GM21737 (cell line): Measurements from ENCODE around the gene LSM8.
A peak's percentile ranks its signal among the peaks of the same experiment; 100 is the strongest.
"Not testable (repeated sequence)": the region's sequence is repeated elsewhere in the genome, so short reads cannot be mapped to it uniquely, and the experiment has no call there.

ENCODE experiments used
- ATAC-seq: cut with Tn5 transposase; IDR thresholded peaks from one replicate; pipeline ENCODE4 v1.9.1; 2021; ENCODE audit warnings: mild to moderate bottlenecking, moderate library complexity; ENCODE audit not compliant: unreplicated experiment

Gene LSM8

DNA sequence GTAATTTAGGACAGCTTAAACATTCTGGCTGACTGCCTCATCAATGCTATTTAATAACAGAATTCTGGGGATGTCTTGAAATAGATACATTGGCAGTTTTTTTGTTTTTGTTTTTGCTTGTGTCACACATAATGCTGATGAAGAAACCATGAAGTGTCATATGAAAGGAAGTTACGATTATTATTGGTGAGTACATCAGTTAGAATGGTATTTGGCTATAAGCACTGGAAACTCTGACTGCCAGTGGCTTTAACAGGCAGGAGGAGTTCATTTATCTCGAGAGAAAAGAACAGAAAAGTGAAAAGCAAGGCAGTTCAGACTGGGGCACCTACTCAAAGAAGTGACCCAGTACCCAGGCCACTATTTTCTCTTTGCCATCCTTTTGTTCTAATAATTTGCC, 18.1 kb downstream of the LSM8 start:
- ATAC-seq = no peak

GRCh38 chr7:118214051-118214832, 30.3 kb downstream of the LSM8 start:
- peak; percentile 96 for ATAC-seq

DNA sequence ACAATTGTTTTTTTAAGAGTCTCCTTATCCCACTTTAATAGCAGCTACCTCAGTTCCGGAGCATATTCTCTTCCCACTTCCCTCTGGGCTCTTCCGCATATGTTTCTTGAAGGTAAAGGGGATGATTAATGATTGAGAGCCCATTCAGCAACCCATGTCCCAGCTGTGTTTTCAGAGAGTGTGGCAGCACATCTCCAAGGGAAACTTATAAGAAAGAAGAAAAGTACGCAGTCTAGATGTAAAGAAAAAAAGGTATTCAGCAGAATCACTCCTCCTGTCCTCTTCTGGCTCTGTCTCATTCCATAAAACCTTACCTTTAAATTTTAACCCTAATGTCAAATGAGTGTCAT, 30.8 kb downstream of the LSM8 start:
- ATAC-seq = peak; percentile 9

DNA sequence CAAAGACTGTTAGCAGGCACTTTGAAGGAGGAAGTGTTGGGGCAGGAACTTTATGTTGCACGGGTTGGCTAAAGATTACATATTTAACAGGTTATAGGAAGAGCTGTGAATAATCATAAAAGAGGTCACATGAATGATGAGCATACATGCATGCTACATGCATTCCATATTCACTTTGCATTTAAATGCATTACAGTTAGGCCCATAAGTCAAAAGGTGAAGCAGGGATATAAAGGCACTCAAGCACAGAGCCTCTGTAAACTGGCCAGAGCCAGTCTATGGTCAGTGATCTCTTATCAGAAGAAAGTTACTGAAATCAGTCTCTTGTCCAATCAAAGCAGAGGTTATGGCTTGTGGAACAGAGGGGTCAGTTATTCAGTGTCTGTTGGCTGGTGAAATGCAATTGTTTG, 33.3 kb downstream of the LSM8 start:
- ATAC-seq = no peak

- no peak for ATAC-seq
These were observed 34.6 kb downstream of the LSM8 start for GRCh38 chr7:118218413-118219156.

GRCh38 chr7:118219157-118219512, 35.2 kb downstream of the LSM8 start:
- ATAC-seq = no peak

DNA sequence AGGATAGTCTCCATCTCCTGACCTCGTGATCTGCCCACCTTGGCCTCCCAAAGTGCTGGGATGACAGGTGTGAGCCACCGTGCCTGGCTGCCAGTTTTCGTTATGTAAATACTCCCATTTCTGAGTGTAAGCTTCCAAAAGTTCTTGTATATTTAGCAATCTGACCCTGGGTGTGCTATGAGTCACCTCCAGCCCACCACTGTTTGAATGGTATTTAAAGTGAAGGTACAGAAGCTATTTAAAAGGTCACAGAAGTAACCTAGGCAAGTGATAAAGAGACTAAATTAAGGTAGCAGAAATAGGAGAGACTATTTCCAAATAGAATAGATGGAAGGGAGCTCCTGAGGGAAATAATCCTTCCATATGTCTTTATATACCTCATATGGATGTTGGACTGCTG, 36.6 kb downstream of the LSM8 start:
- no peak for ATAC-seq

GRCh38 chr7:118222591-118222990, 38.6 kb downstream of the LSM8 start:
- ATAC-seq = no peak

GRCh38 chr7:118224521-118224920, 40.6 kb downstream of the LSM8 start, which contains the start of gene ANKRD7:
Gene ANKRD7 (plus strand): TSS chr7:118224704. CDS start chr7:118224831, 127 bp downstream.
- no peak for ATAC-seq

DNA sequence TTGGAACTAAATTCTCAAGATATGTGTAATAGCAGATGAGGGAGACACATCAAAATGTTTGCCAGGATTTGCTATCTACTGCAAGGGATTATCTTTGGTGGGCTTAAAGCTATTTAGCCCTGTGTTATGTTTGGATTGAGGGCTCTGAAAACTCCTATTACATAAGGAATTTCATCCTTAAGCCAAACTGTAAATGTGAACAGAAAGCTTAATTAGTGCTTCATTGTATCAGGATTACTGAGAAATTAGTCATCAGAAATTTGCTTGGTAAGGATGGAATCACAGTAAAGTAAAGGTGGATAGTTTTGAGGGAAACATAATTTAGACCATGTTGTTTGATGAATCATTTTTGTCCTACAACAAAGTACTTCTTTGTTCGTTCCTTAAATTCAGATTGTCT, 48.9 kb downstream of the LSM8 start:
- ATAC-seq = no peak

GRCh38 chr7:118233799-118234198, 49.8 kb downstream of the LSM8 start:
- no peak for ATAC-seq

DNA sequence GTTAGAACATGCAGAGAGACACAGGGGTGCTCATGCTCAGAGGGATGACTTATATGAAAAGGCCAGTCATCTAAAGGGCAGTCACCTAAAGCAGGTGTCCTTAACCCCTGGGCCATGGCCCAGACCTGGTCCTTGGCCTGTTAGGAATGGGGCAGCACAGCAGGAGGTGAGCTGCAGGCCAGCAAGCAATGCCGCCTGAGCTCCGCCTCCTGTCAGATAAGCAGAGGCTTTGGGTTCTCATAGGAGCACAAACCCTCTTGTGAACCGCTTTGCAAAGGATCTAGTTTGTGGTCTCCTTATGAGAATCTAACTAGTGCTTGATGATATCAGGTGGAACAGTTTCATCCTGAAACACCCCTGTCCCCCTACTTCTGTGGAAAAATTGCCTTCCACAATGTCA, 55.0 kb downstream of the LSM8 start:
- no peak for ATAC-seq

DNA sequence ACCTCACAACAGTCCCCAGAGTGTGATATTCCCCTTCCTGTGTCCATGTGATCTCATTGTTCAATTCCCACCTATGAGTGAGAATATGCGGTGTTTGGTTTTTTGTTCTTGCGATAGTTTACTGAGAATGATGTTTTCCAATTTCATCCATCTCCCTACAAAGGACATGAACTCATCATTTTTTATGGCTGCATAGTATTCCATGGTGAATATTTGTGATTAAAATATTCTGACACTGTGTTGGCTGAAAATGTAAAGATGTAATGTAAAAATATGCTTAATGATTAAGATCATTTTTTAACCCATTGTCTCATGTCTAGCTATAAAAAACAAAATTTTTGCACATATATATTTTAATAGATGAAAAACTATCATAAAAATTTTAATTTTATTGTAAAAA, 56.4 kb downstream of the LSM8 start:
- not testable (repeated sequence) for ATAC-seq
